Hair follicle dermal papilla cell (primary cell): Measurements from ENCODE around the gene BAZ1B. TPM values are rescaled to one million over a fixed set of nuclear protein-coding genes. Genes with fewer than 3 reads are reported as not detected.

Source experiments
- small RNA-seq: library from RNA; depleted of rRNA; stranded (forward); fragments of <200 nt; gene quantifications from one replicate; pipeline ENCODE3, GENCODE V24; 2012
- total RNA-seq: library from RNA; depleted of rRNA; stranded (reverse); fragments of >200 nt; gene quantifications from 2 replicates; pipeline ENCODE4 v1.2.3, GENCODE V29; 2012

BAZ1B gene, protein sequence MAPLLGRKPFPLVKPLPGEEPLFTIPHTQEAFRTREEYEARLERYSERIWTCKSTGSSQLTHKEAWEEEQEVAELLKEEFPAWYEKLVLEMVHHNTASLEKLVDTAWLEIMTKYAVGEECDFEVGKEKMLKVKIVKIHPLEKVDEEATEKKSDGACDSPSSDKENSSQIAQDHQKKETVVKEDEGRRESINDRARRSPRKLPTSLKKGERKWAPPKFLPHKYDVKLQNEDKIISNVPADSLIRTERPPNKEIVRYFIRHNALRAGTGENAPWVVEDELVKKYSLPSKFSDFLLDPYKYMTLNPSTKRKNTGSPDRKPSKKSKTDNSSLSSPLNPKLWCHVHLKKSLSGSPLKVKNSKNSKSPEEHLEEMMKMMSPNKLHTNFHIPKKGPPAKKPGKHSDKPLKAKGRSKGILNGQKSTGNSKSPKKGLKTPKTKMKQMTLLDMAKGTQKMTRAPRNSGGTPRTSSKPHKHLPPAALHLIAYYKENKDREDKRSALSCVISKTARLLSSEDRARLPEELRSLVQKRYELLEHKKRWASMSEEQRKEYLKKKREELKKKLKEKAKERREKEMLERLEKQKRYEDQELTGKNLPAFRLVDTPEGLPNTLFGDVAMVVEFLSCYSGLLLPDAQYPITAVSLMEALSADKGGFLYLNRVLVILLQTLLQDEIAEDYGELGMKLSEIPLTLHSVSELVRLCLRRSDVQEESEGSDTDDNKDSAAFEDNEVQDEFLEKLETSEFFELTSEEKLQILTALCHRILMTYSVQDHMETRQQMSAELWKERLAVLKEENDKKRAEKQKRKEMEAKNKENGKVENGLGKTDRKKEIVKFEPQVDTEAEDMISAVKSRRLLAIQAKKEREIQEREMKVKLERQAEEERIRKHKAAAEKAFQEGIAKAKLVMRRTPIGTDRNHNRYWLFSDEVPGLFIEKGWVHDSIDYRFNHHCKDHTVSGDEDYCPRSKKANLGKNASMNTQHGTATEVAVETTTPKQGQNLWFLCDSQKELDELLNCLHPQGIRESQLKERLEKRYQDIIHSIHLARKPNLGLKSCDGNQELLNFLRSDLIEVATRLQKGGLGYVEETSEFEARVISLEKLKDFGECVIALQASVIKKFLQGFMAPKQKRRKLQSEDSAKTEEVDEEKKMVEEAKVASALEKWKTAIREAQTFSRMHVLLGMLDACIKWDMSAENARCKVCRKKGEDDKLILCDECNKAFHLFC (N-terminal part only)
- total RNA-seq: 48.7 and 51.0 TPM in 2 replicates

GRCh38 chr7:73522105-73522872 is at the start of gene BAZ1B:
Gene BAZ1B (minus strand): TSS chr7:73522293. CDS start chr7:73521933, 360 bp downstream.

DNA sequence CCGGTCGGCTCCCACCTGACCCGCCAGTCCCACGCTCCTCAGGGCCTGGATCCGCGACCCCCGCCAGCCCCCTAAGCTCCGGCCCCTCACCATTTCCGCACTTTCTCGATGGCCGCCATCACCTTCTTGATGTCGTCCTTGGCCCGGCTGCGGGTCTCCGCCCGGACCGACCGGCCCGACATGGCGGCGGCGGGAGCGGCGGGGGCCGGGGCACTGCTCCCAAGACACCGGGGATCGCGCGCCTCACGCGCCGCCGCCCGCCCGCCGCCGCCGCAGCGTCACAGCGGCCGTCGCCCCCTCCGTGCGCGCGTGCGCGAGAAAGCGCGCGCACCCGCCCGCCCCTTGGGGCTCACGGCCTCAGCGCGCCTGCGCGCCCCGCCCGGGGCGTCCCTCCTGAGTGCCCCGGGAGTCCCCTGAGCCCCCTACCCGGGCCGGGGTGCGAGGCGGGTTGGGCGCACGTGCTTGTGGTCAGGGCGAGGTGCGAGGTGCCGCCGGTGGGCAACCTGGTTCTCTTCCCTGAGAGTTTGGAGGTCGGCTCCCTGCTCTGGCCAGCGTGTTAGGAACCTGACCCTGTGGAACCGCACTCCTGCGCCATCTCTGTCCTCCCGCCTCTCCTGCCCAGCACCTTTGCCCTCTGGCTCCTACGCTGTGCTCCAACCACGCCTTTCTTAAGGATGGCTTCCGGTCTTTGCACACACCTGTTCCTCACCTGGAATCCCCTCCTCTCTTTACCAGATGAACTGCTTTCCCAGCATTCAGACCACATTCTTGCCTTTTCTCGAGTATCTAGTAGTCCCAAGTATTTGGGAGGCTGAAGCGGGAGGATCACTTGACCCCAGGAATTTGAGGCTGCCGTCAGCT is 35.5 kb upstream of the BAZ1B start, which contains the start of gene BCL7B:
TSS of gene BCL7B (minus strand) at position 294 of the 861 bp plus-strand sequence. CDS start at position 182, 112 bp downstream.

Small RNA genes within 50 kb of the gene (small RNA-seq; reads per million reads assigned to genes)
- gene RF00019 (not detected), gene RNU6-1198P (not detected)

Other genes starting within 250 kb of the BAZ1B start
- 16.6 and 20.3 TPM in 2 replicates for gene NSUN5, start 213.5 kb downstream of the BAZ1B start, total RNA-seq
- gene TRIM50, start 194.2 kb downstream of the BAZ1B start, total RNA-seq: not detected in 2 replicates
- gene FKBP6, start 194.1 kb downstream of the BAZ1B start, total RNA-seq: not detected in 2 replicates
- 0.81 and 0.85 TPM in 2 replicates for gene FZD9, start 88.5 kb downstream of the BAZ1B start, total RNA-seq
- 32.6 and 36.4 TPM in 2 replicates for gene BCL7B, start 35.4 kb upstream of the BAZ1B start, total RNA-seq
- gene TBL2, start 56.3 kb upstream of the BAZ1B start, total RNA-seq: 88.9 and 95.7 TPM in 2 replicates
- gene MLXIPL, start 102.2 kb upstream of the BAZ1B start, total RNA-seq: not detected in 2 replicates
- gene VPS37D, start 145.5 kb upstream of the BAZ1B start, total RNA-seq: 3.6 and 6.2 TPM in 2 replicates
- 4.2 and 5.5 TPM in 2 replicates for gene DNAJC30, start 161.2 kb upstream of the BAZ1B start, total RNA-seq
- 32.0 and 37.5 TPM in 2 replicates for gene BUD23, start 161.3 kb upstream of the BAZ1B start, total RNA-seq
- gene STX1A, start 197.4 kb upstream of the BAZ1B start, total RNA-seq: 11.4 and 15.8 TPM in 2 replicates
- gene ABHD11, start 216.5 kb upstream of the BAZ1B start, total RNA-seq: 5.2 and 10.1 TPM in 2 replicates
- gene CLDN3, start 248.0 kb upstream of the BAZ1B start, total RNA-seq: not detected in 2 replicates